ENCODE measurements around the gene MPDZ. TPM values are rescaled to one million over a fixed set of nuclear protein-coding genes. Genes with fewer than 3 reads are reported as not detected.

The MPDZ gene
- total and polyA plus RNA-seq, 2 of the 13 experiments (the other 11 are each of a cell fraction or from before 2014, with no cell fraction given) = 12.4 to 14.7 TPM

DNA sequence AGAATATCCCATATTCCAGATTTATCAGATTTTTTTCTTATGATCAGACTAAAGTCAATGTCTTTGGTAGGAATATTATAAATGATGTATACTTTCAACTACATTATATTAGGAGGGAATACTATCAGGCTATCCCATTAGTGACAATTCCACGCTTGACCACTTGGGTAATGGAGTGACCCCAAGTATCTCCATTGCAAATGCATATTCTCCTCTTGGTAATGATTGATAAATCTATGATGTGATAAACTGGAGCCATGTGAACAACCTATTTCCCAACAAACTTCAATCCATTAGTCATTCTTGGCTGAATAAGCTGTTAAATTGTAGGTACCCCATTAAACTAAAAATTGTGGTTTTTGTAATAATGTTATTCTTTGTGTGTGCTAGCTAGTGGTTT lies 12.2 kb upstream of the MPDZ start:
- Histone ChIP-seq H3K4me2 (ENCODE audit: low read depth, low read length) (no peak overlapping the region), H4K20me1 (ENCODE audit: insufficient read depth, low read length) (no peaks in the 10 kb centered on the region), H3K79me2 (ENCODE audit: insufficient read depth, low read length) (no peaks in the 10 kb centered on the region), H2AFZ (ENCODE audit: low read length) (no peak overlapping the region), H3K36me3 (replicated peaks in 1 of 2; ENCODE audit: control insufficient read depth in 1 of 2, insufficient read depth in 2 of 2, low read length in 2 of 2) (no peaks in the 10 kb centered on the region), H3K27me3 (ENCODE audit: control insufficient read depth in 1 of 2, insufficient read depth in 2 of 2, low read length in 2 of 2) (0 out of 5 replicates have a peak, but pooled peaks cover 0 to 1% of the 10 kb centered on the region in 2 experiments), H3K27ac (ENCODE audit: extremely low read length, insufficient read depth, low read length) (no peak overlapping the region), H3K9ac (ENCODE audit: insufficient read depth, low read depth, low read length) (no peak overlapping the region), H3K9me3 (ENCODE audit: low read length) (peaks cover 5% of the 10 kb centered on the region), H3K4me3 (replicated peaks in 1 of 3; ENCODE audit: insufficient read depth in 1 of 3, low read depth in 2 of 3, low read length in 3 of 3) (no peak overlapping the region), H3K4me1 (ENCODE audit: insufficient read depth, low read length) (no peaks in the 10 kb centered on the region)
- ATAC-seq (peak; percentile 59; the same call in 2 of the 3 replicates), DNase-seq (ENCODE audit: low spot score) (no peak), FAIRE-seq (no peak)
- in situ Hi-C loops (cut with HindIII; ENCODE audit: extremely low pct_ligation_motif_present, low pct_unique_long_range_greater_than_20kb) = no loop called here
- CTCF ChIA-PET (ENCODE audit: low intra/inter-chr PET ratio, low total read pairs) = no interaction called here
- TF ChIP-seq SRSF1 (optimal IDR thresholded peaks at IDR 0.05; ENCODE audit: low read depth, low read length) (no peak), ZIK1 (CRISPR knock-in tag; IDR thresholded peaks at IDR 0.05; ENCODE audit: borderline replicate concordance, low read depth) (no peak)
- TF ChIP-seq, protein P1, sequence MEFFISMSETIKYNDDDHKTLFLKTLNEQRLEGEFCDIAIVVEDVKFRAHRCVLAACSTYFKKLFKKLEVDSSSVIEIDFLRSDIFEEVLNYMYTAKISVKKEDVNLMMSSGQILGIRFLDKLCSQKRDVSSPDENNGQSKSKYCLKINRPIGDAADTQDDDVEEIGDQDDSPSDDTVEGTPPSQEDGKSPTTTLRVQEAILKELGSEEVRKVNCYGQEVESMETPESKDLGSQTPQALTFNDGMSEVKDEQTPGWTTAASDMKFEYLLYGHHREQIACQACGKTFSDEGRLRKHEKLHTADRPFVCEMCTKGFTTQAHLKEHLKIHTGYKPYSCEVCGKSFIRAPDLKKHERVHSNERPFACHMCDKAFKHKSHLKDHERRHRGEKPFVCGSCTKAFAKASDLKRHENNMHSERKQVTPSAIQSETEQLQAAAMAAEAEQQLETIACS (CRISPR knock-in tag; IDR thresholded peaks at IDR 0.05) = no peak
- intact Hi-C loops (cut with micrococcal nuclease; ENCODE audit: unreplicated experiment) = no loop called here
- WGBS (ENCODE audit: low lambda C conversion rate) = 0% methylated on average over 1 of the region's 1 CpG
- POLR2A ChIA-PET = no interaction called here
- no TSS peak for BruUV-seq (replicated peaks)

DNA sequence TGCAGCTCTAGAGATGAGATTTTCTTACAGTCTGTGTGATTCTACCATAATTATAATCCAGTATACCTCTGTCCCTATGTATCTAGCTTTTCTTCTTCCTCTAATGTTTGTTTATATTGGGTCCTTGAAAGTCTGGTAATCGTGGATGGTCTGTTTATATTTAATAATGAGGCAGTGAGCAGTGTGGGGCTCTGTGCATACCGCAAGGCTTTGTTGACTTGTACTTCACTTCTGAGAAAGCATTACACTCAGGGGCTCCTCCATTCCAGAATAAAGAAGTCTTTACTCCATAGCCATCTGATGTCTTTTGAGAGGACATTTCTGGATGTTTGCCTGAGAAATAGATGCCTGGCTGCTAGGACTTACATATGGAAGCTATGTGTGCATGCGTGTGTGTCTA lies 4.5 kb upstream of the MPDZ start:
- no peak overlapping the region for H2AFZ ChIP-seq (ENCODE audit: low read length)
- peaks cover 5% of the 10 kb centered on the region; the same call in 1 of the 2 replicates for H3K4me1 ChIP-seq (ENCODE audit: insufficient read depth, low read length)
- no peak overlapping the region for H3K4me2 ChIP-seq (ENCODE audit: low read depth, low read length)
- in situ Hi-C loops (cut with HindIII; ENCODE audit: extremely low pct_ligation_motif_present, low pct_unique_long_range_greater_than_20kb) = no loop called here
- 38% methylated on average over 3 of the region's 3 CpGs for WGBS (ENCODE audit: low lambda C conversion rate)
- no peak overlapping the region for H3K4me3 ChIP-seq (replicated peaks in 1 of 3; ENCODE audit: insufficient read depth in 1 of 3, low read depth in 2 of 3, low read length in 3 of 3)
- H3K27me3 ChIP-seq (ENCODE audit: control insufficient read depth in 1 of 2, insufficient read depth in 2 of 2, low read length in 2 of 2) = 0 out of 5 replicates have a peak, but pooled peaks cover 0 to 1% of the 10 kb centered on the region in 2 experiments
- H3K79me2 ChIP-seq (ENCODE audit: insufficient read depth, low read length) = no peaks in the 10 kb centered on the region
- H4K20me1 ChIP-seq (ENCODE audit: insufficient read depth, low read length) = no peaks in the 10 kb centered on the region
- H3K27ac ChIP-seq (ENCODE audit: extremely low read length, insufficient read depth, low read length) = no peak overlapping the region
- TF ChIP-seq FOXA1 (IDR thresholded peaks at IDR 0.05) (no peak), FOXA1 (CRISPR knock-in tag; IDR thresholded peaks at IDR 0.05) (no peak)
- FAIRE-seq (no peak), DNase-seq (ENCODE audit: low spot score) (no peak), ATAC-seq (no peak)
- no peak overlapping the region for H3K9ac ChIP-seq (ENCODE audit: insufficient read depth, low read depth, low read length)
- H3K36me3 ChIP-seq (replicated peaks in 1 of 2; ENCODE audit: control insufficient read depth in 1 of 2, insufficient read depth in 2 of 2, low read length in 2 of 2) = no peaks in the 10 kb centered on the region
- intact Hi-C loops (cut with micrococcal nuclease; ENCODE audit: unreplicated experiment) = no loop called here
- ChIA-PET CTCF (ENCODE audit: low intra/inter-chr PET ratio, low total read pairs) (no interaction called here), POLR2A (no interaction called here)
- no peaks in the 10 kb centered on the region for H3K9me3 ChIP-seq (ENCODE audit: low read length)
- no TSS peak for BruUV-seq (replicated peaks)
